PFSK-1 (cell line): ENCODE results near the gene KCTD3.

ENCODE experiments used
- FOXP2 ChIP-seq: optimal IDR thresholded peaks from 2 replicates; pipeline ENCODE3; 2011; ENCODE audit warnings: borderline replicate concordance, control low read depth, inconsistent platforms; ENCODE audit not compliant: insufficient read depth; ENCODE audit errors: extremely low read length, extremely low read depth
- POLR2AphosphoS5 ChIP-seq: IDR thresholded peaks from 2 replicates; pipeline ENCODE4 v1.6.1; 2012; ENCODE audit warnings: low read depth, mild to moderate bottlenecking, control low read depth, low read length, moderate library complexity
- REST ChIP-seq, 2 experiments: IDR thresholded peaks; 2 replicates each; pipeline versions ENCODE4 v1.6.1 to v1.8.0; 2011 to 2012; ENCODE audit warnings: low read depth in 2 of 2, low read length in 2 of 2, control low read depth in 1 of 2, inconsistent platforms in 1 of 2, mild to moderate bottlenecking in 1 of 2, moderate library complexity in 1 of 2; ENCODE audit not compliant: insufficient read depth in 1 of 2
- SIN3A ChIP-seq: IDR thresholded peaks from 2 replicates; pipeline ENCODE4 v1.6.1; 2012; ENCODE audit warnings: mild to moderate bottlenecking, low read length, moderate library complexity, borderline replicate concordance; ENCODE audit not compliant: insufficient read depth
- TAF1 ChIP-seq: IDR thresholded peaks from 2 replicates; pipeline ENCODE4 v1.6.1; 2012; ENCODE audit warnings: low read length, control low read depth, borderline replicate concordance; ENCODE audit not compliant: insufficient read depth

The KCTD3 gene

GRCh38 chr1:215523128-215523861, 43.8 kb upstream of the KCTD3 start:
- TF ChIP-seq SIN3A (no peak), REST (IDR thresholded peaks at IDR 0.05; ENCODE audit: insufficient read depth in 1 of 2, low read depth in 2 of 2, low read length in 2 of 2) (no peak), TAF1 (no peak), FOXP2 (no peak)

- TF ChIP-seq REST (IDR thresholded peaks at IDR 0.05; ENCODE audit: insufficient read depth in 1 of 2, low read depth in 2 of 2, low read length in 2 of 2) (no peak), FOXP2 (no peak)
Measured at GRCh38 chr1:215523906-215524305, 43.2 kb upstream of the KCTD3 start.

GRCh38 chr1:215526147-215526845, 40.8 kb upstream of the KCTD3 start:
- no peak for TF ChIP-seq REST (IDR thresholded peaks at IDR 0.05; ENCODE audit: insufficient read depth in 1 of 2, low read depth in 2 of 2, low read length in 2 of 2)
- no peak for TF ChIP-seq TAF1
- no peak for TF ChIP-seq POLR2AphosphoS5
- no peak for TF ChIP-seq FOXP2
- TF ChIP-seq SIN3A: no peak

- TF ChIP-seq SIN3A (no peak), FOXP2 (no peak), POLR2AphosphoS5 (no peak), REST (IDR thresholded peaks at IDR 0.05; ENCODE audit: insufficient read depth in 1 of 2, low read depth in 2 of 2, low read length in 2 of 2) (no peak), TAF1 (no peak)
Measured at GRCh38 chr1:215526846-215527151, 40.3 kb upstream of the KCTD3 start.
